HG03175 (cell line): Measurements from ENCODE around the gene NR1I3.
"Not testable (repeated sequence)": the region's sequence is repeated elsewhere in the genome, so short reads cannot be mapped to it uniquely, and the experiment has no call there.

Experiments used
- ATAC-seq: cut with Tn5 transposase; IDR thresholded peaks from one replicate; pipeline ENCODE4 v1.9.1; 2021; ENCODE audit warnings: mild to moderate bottlenecking, moderate library complexity; ENCODE audit not compliant: unreplicated experiment

NR1I3 gene

GRCh38 chr1:161238039-161238473 lies at the start of gene NR1I3:
Gene NR1I3, minus strand, starts transcription at chr1:161238203. Its CDS starts 1,638 bp downstream, at chr1:161236565.
- ATAC-seq = no peak

DNA sequence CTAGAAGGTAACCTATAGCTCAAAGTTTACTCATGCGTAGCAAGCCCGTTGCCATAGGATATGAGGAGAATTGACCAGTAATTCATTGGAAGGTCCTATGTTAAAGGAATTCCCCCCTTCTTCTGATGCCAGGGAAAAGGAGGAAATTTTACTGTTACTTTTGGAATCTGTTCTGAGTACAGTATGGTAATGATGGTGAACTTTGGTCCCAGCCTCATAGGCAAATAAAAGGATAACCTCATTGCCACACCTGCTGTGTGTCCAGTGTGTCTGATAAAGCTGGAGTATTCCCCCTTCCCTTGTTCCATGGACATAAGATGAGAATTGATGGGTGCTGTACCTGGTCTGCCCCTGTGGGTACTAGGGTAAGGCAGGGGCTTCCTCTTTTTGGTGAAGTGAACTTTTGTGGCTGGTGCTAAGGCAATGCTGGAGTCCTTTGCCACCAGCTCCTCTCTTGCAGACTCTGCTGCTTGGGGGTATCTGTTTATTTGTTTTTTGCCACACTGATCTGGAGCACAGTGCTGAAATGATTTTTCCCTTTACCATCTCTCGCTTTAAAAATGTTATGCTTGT lies 49.6 kb upstream of the NR1I3 start:
- ATAC-seq = no peak

DNA sequence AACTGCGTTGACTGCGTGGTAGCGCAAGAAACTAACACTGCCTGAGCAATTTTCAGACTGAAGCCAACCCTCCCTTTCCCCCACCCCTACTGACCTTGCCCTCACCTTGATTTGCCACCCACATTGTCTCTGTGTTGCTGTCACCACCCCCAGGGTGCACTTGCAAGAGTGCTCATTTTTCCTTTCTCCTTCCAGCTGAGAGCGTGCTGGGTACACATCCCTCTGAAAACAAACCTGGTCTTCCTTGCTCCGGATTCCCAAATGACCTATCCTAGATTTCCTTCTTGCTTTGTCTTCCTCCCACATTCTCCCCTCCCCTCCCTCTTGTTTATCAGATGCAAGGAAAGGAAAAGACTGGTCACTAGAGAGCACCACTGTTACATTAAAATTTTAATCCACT lies 47.5 kb upstream of the NR1I3 start:
- no peak for ATAC-seq

GRCh38 chr1:161285113-161285512 lies 47.1 kb upstream of the NR1I3 start:
- no peak for ATAC-seq

- no peak for ATAC-seq
Observed at GRCh38 chr1:161282991-161283390, 45.0 kb upstream of the NR1I3 start.

DNA sequence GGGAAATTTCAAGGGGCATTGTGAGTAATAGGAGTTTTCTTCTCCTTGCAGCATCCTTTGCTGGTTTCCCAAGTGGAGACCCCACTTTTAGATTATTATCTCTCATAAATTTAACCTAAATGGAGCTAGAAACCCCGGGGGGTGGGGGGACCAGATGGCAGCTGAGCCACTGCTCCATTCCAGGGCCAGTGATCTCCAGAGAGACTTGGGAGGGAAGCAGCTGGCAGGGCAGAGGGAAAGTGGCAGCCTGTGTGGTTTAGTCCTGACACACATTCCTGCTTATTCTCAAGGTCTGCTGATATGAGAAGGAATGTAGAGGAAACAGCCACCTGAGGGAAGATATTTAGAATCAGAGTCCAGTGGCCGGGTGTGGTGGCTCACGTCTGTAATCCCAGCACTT lies 36.9 kb upstream of the NR1I3 start:
- no peak for ATAC-seq

DNA sequence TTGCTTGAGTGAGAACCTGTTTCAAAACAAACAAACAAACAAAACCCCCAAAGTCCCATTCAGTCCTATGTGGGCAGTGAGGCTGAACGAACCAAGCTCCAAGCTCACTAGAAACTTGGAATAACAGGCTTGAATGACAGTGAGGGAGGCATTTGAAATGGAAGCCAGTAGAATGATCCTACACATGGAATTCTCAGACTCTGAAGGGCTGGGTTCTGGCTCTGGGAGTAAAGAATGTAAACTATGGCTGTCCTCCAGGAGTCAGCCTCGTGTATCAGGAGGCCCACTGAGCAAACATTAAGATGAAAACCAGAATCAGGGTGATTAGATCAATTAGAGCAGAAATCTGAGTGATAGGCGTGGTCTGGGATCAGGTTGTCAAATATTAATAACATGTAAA lies 35.4 kb upstream of the NR1I3 start:
- no peak for ATAC-seq

DNA sequence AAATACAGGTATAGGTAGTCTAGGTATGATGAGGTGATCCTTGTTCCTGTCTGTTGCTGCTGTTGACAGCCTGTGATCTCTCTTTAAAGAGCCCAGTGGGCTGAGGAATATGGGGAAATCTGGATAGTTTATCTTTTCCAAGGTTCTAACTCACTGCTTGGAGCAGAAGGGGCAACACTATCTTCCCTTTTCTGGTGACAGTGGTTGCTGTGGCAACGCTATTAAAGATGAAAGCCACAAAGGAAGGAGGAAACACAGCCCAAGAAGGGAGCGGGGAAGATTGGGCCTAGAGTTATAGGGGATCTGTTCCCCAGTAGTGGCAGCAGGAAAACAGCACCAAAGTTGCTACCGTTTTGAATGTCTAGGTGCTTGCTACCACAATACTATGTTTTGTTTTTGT lies 29.3 kb upstream of the NR1I3 start:
- ATAC-seq = no peak

- no peak for ATAC-seq
Observed at GRCh38 chr1:161266836-161267235, 28.8 kb upstream of the NR1I3 start.

DNA sequence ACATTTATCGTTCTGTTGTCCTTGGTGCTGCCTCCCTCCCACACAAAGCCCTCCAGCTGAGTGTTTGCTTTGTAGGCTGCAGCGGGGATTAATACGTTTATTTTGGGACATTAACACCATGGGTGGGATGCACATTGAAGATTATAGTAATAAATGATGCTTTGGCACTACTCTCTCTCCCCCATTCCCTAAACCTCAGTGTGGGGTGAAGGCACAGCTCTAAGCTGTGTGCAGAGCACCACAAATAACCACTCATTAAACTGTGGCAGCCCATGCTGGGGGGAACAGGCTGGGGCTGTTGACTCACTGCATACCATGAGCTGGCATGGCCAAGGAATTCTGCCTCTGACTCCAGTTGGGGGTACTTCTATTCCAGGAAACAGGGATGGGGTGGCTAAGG lies 28.2 kb upstream of the NR1I3 start:
- ATAC-seq = no peak

DNA sequence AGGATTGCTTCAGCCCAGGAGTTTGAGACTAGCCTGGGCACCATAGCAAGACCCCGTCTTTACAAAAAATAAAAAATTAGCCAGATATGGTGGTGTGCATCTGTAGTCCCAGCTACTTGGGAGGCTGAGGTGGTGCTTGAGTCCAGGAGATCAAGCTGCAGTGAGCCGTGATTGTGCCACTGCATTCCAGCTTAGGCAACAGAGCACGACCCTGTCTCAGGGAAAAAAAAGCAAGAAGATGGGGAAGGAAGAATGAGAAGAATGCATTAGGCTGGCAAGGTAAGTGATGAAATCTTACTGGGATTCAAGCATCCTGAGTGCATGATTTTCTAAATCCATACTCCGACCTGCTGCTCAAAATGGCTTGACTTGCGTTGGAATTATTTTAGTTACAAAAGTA lies 27.3 kb upstream of the NR1I3 start:
- ATAC-seq = no peak

GRCh38 chr1:161261261-161262235 lies 23.5 kb upstream of the NR1I3 start:
- ATAC-seq = no peak

- no peak for ATAC-seq
Observed at GRCh38 chr1:161260376-161261260, 22.6 kb upstream of the NR1I3 start.

DNA sequence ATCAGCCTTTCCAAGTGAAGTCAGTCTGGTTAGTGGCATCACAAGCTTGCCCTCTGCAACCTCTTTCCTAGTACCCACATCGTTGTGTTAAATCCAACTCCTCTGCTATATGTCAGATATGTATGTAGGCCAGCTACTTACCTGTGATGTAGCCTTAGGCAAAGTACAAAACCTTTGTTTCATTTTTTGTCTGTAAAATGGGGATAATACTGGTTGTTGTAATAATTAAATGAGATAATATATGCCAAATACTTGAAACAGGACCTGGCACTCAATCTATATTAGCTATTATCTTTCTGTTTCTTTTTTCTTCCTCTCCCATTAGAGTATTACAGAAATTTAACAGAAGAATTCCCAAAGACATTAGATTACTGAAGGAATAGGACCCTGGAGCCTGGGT lies 21.8 kb upstream of the NR1I3 start:
- no peak for ATAC-seq

DNA sequence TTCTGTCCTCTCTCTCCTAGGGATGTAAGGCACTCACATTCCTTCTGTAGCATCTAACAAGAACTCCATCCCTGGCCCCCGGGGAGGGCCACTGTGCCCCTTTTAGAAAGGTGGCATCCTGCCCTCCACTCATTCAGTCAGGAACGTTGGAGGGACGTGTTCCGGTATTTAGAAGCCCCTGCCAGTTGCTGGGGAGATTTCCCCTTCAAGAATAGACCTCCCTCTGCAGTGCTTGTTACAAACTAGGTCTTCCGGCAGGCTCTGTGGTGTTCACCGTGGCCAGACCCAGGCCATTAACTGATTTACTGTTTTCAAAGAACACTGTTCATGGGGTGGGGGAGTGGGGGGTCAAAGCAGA lies 21.3 kb upstream of the NR1I3 start:
- ATAC-seq = no peak

- no peak for ATAC-seq
Observed at GRCh38 chr1:161258439-161259344, 20.7 kb upstream of the NR1I3 start, which contains the start of gene PCP4L1. Gene PCP4L1, plus strand, starts transcription at chr1:161258745. Its CDS starts 230 bp downstream, at chr1:161258975.

DNA sequence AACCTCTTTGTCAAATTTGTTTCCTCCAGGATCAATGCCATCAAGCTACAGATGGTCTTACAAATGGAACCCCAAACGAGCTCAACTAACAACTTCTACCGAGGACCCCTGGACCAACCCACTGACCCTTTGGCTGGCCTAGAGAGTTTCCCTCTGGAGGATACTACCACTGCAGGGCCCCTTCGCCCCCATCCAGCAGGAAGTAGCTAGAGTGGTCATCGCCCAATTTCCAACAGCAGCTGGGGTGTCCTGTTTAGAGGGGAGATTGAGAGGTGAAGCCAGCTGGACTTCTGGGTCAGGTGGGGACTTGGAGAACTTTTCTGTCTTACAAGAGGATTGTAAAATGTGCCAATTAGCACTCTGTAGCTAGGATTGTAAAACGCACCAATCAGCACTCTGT lies 19.1 kb upstream of the NR1I3 start:
- not testable (repeated sequence) for ATAC-seq

DNA sequence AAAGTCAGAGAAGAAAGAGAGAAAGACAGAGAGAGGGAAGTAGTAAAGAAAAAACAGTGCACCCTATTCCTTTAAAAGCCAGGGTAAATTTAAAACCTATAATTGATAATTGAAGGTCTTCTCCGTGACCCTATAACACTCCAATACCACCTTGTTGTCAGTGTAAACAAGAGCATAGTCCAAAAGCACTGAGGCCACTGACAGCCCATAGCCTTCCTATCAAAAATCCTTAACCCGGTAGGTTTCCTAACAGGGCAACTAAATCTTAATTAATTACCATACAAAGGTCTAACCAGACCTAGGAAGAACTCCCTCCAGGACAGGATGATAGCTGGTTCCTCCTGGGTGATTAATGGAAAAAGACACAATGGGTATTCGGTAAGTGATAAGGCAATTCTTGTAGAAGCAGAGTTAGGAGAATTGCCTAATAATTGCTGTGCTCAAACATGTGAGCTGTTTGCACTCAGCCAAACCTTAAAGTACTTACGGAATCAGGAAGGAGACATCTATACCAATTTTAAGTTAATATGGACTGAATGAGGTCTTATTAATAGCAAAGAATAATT lies 18.0 kb upstream of the NR1I3 start:
- ATAC-seq = not testable (repeated sequence)

DNA sequence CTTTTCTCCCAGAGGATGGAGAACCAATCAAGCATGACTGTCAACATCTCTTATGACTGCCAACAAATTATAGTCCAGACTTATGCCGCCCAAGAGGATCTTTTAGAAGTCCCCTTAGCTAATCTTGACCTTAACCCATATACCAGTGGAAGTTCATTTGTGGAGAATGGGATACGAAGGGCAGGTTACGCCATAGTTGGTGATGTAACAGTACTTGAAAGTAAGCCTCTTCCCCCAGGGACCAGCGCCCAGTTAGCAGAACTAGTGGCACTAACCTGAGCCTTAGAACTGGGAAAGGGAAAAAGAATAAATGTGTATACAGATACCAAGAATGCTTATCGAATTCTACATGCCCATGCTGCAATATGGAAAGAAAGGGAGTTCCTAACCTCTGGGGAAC lies 17.3 kb upstream of the NR1I3 start:
- ATAC-seq = not testable (repeated sequence)

DNA sequence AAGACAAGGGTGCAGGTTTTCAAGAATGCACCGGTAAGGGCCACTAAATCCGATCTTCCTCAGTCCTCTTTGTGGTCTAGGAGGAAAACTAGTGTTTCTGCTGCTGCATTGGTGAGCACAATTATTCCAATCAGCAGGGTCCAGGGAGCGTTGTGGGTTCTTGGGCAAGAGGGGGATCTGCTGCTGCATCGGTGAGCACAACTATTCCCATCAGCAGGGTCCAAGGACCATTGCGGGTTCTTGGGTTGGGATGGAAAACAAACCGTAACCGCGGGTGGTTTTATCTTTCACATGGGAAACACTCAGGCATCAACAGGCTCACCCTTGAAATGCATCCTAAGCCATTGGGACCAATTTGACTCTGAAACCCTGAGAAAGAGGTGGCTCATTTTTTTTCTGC lies 13.6 kb upstream of the NR1I3 start:
- no peak for ATAC-seq
